ENCODE measurements around the gene CCDC88B.

Gene CCDC88B

DNA sequence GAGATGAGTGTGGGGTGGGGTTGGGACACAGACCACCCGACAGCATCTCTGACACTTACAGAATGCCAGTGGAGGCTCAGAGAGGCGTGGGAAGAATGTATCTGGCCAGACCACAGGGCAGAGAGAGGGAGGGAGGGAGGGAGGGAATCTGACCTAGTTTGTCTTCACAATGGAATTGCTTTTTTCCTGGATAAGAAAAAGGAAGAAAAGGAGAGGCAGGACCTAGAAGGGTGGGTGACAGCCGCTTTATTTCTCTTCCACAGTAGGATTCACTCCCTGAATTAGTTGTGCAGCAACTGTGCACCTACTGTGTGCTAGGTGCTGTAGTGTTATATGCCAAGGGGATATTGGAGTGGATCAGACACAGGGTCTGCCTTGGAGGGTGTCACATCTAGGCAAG is 45.2 kb upstream of the CCDC88B start:
- no peak overlapping the region for H3K4me3 ChIP-seq (ENCODE audit: low read length)
- TF ChIP-seq, protein P1, sequence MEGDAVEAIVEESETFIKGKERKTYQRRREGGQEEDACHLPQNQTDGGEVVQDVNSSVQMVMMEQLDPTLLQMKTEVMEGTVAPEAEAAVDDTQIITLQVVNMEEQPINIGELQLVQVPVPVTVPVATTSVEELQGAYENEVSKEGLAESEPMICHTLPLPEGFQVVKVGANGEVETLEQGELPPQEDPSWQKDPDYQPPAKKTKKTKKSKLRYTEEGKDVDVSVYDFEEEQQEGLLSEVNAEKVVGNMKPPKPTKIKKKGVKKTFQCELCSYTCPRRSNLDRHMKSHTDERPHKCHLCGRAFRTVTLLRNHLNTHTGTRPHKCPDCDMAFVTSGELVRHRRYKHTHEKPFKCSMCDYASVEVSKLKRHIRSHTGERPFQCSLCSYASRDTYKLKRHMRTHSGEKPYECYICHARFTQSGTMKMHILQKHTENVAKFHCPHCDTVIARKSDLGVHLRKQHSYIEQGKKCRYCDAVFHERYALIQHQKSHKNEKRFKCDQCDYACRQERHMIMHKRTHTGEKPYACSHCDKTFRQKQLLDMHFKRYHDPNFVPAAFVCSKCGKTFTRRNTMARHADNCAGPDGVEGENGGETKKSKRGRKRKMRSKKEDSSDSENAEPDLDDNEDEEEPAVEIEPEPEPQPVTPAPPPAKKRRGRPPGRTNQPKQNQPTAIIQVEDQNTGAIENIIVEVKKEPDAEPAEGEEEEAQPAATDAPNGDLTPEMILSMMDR (conservative IDR thresholded peaks at IDR 0.05; ENCODE audit: low read depth, low read length), result no peak
- DNase-seq (ENCODE audit: low read depth), result no peak

DNA sequence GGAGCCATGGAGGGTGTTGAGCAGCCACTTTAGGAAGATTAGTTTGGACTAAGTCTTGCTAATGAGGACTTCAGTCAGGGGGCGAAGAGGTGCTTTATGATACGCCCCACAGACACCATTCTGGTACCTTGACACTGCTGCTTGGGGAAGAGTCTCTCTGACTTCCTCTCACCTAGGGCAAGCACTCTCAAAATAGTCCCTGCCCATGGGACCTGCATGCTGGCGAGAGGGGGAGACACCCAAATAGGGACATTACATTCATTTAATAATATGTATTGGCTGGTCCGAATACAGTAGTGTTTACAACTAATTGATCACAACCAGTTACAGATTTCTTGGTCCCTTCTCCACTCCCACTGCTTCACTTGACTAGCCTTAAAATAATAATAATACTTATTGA is 44.2 kb upstream of the CCDC88B start:
- DNase-seq (ENCODE audit: low read depth), result no peak
- H3K4me3 ChIP-seq (ENCODE audit: low read length), result no peak overlapping the region
- TF ChIP-seq, protein P1 (conservative IDR thresholded peaks at IDR 0.05; ENCODE audit: low read depth, low read length), result no peak

DNA sequence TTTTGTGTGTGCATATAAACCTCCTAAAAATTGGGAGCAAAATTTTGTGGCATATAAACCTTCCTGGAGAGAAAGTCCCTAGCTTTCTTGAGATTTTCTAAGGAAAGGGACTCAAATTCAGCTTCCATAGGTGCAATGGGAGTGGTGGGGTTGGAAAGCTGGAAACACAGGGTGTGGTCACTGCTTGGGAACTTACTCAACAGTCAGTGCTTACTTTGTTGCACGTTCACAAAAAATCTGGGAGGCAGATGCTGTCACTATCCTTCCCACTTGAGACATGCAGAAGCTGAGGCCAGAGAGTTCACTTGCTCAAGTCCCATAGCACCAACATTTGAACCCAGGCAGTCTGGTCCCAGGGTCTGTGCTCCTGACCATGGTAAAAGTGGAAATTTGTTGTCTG is 43.8 kb upstream of the CCDC88B start:
- TF ChIP-seq, protein P1 (conservative IDR thresholded peaks at IDR 0.05; ENCODE audit: low read depth, low read length), result no peak
- no peak for DNase-seq (ENCODE audit: low read depth)
- no peak overlapping the region for H3K4me3 ChIP-seq (ENCODE audit: low read length)

DNA sequence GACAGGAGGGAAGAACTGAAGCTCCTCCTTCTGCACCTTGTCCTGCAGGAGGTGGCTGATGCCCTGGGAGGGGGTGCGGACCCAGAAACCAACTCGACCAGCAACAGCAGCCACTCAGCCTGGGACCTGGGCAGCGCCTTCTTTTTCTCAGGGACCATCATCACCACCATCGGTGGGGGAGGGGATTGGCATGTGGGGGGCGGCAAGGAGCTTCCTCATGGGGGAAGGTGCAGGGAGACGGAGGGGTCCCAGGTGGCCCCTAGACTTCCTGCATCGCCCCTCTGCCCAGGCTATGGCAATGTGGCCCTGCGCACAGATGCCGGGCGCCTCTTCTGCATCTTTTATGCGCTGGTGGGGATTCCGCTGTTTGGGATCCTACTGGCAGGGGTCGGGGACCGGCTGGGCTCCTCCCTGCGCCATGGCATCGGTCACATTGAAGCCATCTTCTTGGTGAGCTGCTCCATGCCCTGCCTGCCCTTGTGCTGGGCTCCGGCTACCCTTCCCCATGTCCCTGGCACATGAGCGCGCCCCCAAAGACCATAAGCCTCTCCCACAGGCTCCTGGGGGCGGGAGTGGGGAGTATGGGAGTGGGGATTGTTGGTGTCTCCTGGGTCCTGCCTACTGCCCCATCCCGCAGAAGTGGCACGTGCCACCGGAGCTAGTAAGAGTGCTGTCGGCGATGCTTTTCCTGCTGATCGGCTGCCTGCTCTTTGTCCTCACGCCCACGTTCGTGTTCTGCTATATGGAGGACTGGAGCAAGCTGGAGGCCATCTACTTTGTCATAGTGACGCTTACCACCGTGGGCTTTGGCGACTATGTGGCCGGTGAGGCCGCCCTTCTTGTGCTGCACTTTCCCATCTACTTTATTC is 42.9 kb upstream of the CCDC88B start:
- H3K4me3 ChIP-seq (ENCODE audit: low read length), result no peak overlapping the region
- DNase-seq (ENCODE audit: low read depth), result no peak
- TF ChIP-seq, protein P1 (conservative IDR thresholded peaks at IDR 0.05; ENCODE audit: low read depth, low read length), result no peak

DNA sequence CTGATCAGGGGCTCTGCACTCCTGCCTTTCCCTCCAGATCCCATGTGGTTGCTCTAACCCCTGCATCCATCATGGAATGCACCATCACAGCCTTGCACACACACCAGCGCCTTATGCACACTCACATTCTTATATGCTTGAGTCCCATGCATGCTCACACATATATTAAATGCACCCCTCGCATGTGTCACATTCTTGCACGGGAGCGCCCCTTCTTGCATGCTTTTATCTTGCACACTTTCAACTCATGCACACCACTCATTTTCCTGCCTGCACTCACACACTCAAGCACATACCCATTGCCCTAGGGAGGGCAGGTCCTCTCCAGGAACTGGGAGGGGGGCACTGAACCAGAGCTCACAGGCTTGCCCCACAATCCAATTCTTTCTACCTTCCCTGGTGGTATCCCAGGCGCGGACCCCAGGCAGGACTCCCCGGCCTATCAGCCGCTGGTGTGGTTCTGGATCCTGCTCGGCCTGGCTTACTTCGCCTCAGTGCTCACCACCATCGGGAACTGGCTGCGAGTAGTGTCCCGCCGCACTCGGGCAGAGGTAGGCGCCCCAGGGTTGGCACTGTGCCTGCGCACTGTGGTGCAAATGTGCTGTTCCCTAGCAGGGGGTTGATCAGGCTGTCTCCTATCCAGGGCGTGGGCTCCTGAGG is 42.2 kb upstream of the CCDC88B start:
- no peak overlapping the region for H3K4me3 ChIP-seq (ENCODE audit: low read length)
- TF ChIP-seq, protein P1 (conservative IDR thresholded peaks at IDR 0.05; ENCODE audit: low read depth, low read length), result no peak
- no peak for DNase-seq (ENCODE audit: low read depth)

DNA sequence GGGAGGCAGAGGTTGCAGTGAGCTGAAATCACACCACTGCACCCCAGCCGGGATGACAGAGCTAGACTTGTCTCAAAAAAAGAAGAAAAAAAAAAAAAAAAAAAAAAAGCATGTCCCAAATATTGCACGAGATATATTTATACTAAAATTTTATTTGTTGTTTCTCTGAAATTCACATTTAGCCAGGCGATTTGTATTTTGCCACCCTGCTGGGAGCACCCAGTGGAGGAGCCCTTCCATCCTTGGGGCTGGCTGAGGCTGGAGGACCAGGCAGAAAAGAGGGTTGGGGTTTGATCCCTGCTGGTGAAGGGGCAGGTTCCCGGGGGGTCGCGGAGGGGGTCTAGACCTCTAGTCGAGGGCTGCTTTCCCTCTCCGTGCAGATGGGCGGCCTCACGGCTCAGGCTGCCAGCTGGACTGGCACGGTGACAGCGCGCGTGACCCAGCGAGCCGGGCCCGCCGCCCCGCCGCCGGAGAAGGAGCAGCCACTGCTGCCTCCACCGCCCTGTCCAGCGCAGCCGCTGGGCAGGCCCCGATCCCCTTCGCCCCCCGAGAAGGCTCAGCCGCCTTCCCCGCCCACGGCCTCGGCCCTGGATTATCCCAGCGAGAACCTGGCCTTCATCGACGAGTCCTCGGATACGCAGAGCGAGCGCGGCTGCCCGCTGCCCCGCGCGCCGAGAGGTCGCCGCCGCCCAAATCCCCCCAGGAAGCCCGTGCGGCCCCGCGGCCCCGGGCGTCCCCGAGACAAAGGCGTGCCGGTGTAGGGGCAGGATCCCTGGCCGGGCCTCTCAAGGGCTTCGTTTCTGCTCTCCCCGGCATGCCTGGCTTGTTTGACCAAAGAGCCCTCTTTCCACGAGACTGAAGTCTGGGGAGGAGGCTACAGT is 40.8 kb upstream of the CCDC88B start:
- TF ChIP-seq, protein P1 (conservative IDR thresholded peaks at IDR 0.05; ENCODE audit: low read depth, low read length), result no peak
- DNase-seq (ENCODE audit: low read depth), result no peak
- peak overlapping the region; percentile 26 for H3K4me3 ChIP-seq (ENCODE audit: low read length)

All from retinal pigment epithelial cell (primary cell).